Vagina (tissue), 2 donors: ENCODE data around the gene RABGAP1L. TPM values are rescaled to one million over a fixed set of nuclear protein-coding genes. Genes with fewer than 3 reads are reported as not detected.
A peak's percentile ranks its signal among the peaks of the same experiment; 100 is the strongest.
"Not testable (repeated sequence)": the region's sequence is repeated elsewhere in the genome, so short reads cannot be mapped to it uniquely, and the experiment has no call there.

Source experiments
- DNase-seq, 2 donors: peaks; one replicate each; pipeline ENCODE4 v3.0.0-alpha.2; 2017; ENCODE audit errors: extremely low spot score in 2 of 2
- H3K27ac ChIP-seq: fragments of 200-600 bp; sonication (generic); one replicate; pipeline ENCODE4 v1.5.1; 2019
- H3K27me3 ChIP-seq: fragments of 200-600 bp; sonication (generic); one replicate; pipeline ENCODE4 v1.5.1; 2019
- H3K36me3 ChIP-seq, 2 donors: fragments of 200-600 bp; sonication (generic); one replicate each; pipeline ENCODE4 v1.5.1; 2017 to 2019
- H3K4me1 ChIP-seq: fragments of 200-600 bp; sonication (generic); one replicate; pipeline ENCODE4 v1.5.1; 2019
- H3K4me3 ChIP-seq, 2 donors: fragments of 200-600 bp; sonication (generic); 1 replicate in 1 of 2; 2 replicates in 1 of 2; pipeline ENCODE4 v1.5.1; 2016 to 2019
- H3K9me3 ChIP-seq: fragments of 200-600 bp; sonication (generic); one replicate; pipeline ENCODE4 v1.5.1; 2019
- CTCF ChIP-seq, 3 experiments: fragments of 450-650 bp in 2 of 3; fragments of 200-600 bp in 1 of 3; sonication (generic) in 1 of 3; IDR thresholded peaks; one replicate each; pipeline ENCODE4 v1.5.1; 2017 to 2019; ENCODE audit warnings: antibody characterized with exemption in 3 of 3, mild to moderate bottlenecking in 2 of 3, moderate library complexity in 2 of 3
- POLR2A ChIP-seq, 2 donors: fragments of 450-650 bp; IDR thresholded peaks; one replicate each; pipeline ENCODE4 v1.6.1; 2017; ENCODE audit warnings: antibody characterized with exemption in 2 of 2, mild to moderate bottlenecking in 2 of 2, moderate library complexity in 2 of 2
- POLR2AphosphoS5 ChIP-seq, 2 donors: sonication (generic); formaldehyde crosslinking; IDR thresholded peaks; one replicate each; pipeline ENCODE4 v1.9.0; 2017; ENCODE audit warnings: antibody characterized with exemption in 2 of 2, mild to moderate bottlenecking in 2 of 2, low read depth in 1 of 2; ENCODE audit not compliant: insufficient read depth in 1 of 2
- intact Hi-C: fragments of 100-400 bp; cut with DNase I; formaldehyde crosslinking; loops from one replicate; pipeline ENCODE4 v1.15.1; 2023
- total RNA-seq: library from RNA; depleted of rRNA; stranded (reverse); fragments of >200 nt; gene quantifications from one replicate; pipeline ENCODE4 v1.2.3, GENCODE V29; 2016

The RABGAP1L gene
- total RNA-seq, 1 donor from 2014 or later, result 40.0 TPM

GRCh38 chr1:175023043-175023921, 864.0 kb downstream of the RABGAP1L start, which contains the start of gene MRPS14:
Gene MRPS14, minus strand, starts transcription at chr1:175023425. Its CDS starts 17 bp downstream, at chr1:175023408.
- TF ChIP-seq POLR2AphosphoS5 (IDR thresholded peaks at IDR 0.05; ENCODE audit: insufficient read depth in 1 of 2, low read depth in 1 of 2), result peak; percentile 95
- TF ChIP-seq POLR2A (IDR thresholded peaks at IDR 0.05), result peak; percentile 18 to 48
- TF ChIP-seq CTCF (IDR thresholded peaks at IDR 0.05), result no peak
- Histone ChIP-seq H3K9me3 (no peaks in the 10 kb centered on the region), H3K4me1 (peaks cover 18% of the 10 kb centered on the region), H3K27me3 (no peaks in the 10 kb centered on the region), H3K36me3 (peaks cover 0 to 1% of the 10 kb centered on the region in 2 donors), H3K27ac (peak within 1 kb of the TSS; percentile 89), H3K4me3 (peak within 1 kb of the TSS; percentile 64 to 82)
- peak in 1 of 2 donors; percentile 98 for DNase-seq
- intact Hi-C loops, result no loop called here

GRCh38 chr1:175023922-175024242, 864.6 kb downstream of the RABGAP1L start:
- peak overlapping the region; percentile 64 to 82 for H3K4me3 ChIP-seq
- H3K27me3 ChIP-seq, H3K36me3 ChIP-seq, DNase-seq, H3K9me3 ChIP-seq, intact Hi-C loops: not testable (repeated sequence)
- H3K4me1 ChIP-seq, result peaks cover 18% of the 10 kb centered on the region
- peak overlapping the region; percentile 89 for H3K27ac ChIP-seq

GRCh38 chr1:175024773-175025172, 865.5 kb downstream of the RABGAP1L start:
- Histone ChIP-seq H3K36me3 (no peaks in the 10 kb centered on the region), H3K27ac (no peak overlapping the region), H3K27me3 (no peaks in the 10 kb centered on the region), H3K4me1 (peaks cover 18% of the 10 kb centered on the region), H3K4me3 (no peak overlapping the region), H3K9me3 (no peaks in the 10 kb centered on the region)
- intact Hi-C loops, result no loop called here
- DNase-seq, result no peak
- TF ChIP-seq CTCF (IDR thresholded peaks at IDR 0.05) (no peak), POLR2A (IDR thresholded peaks at IDR 0.05) (no peak), POLR2AphosphoS5 (IDR thresholded peaks at IDR 0.05; ENCODE audit: insufficient read depth in 1 of 2, low read depth in 1 of 2) (no peak)

- no peak for TF ChIP-seq CTCF (IDR thresholded peaks at IDR 0.05)
- no peak overlapping the region for H3K27ac ChIP-seq
- DNase-seq, result no peak
- no peak overlapping the region for H3K4me3 ChIP-seq
- no peaks in the 10 kb centered on the region for H3K36me3 ChIP-seq
- intact Hi-C loops, result loop anchor here (10.0 kb wide), 2 partner anchors 81 to 281 kb away; no protein-coding TSS in a partner anchor
- H3K27me3 ChIP-seq, result no peaks in the 10 kb centered on the region
- no peaks in the 10 kb centered on the region for H3K9me3 ChIP-seq
- H3K4me1 ChIP-seq, result no peaks in the 10 kb centered on the region
Measured at GRCh38 chr1:175033953-175034352, 874.6 kb downstream of the RABGAP1L start.

GRCh38 chr1:175034775-175035174, 875.5 kb downstream of the RABGAP1L start:
- Histone ChIP-seq H3K27me3 (no peaks in the 10 kb centered on the region), H3K4me3 (no peak overlapping the region), H3K9me3 (no peaks in the 10 kb centered on the region), H3K4me1 (no peaks in the 10 kb centered on the region), H3K27ac (no peak overlapping the region), H3K36me3 (no peaks in the 10 kb centered on the region)
- intact Hi-C loops, result loop anchor here (10.0 kb wide), 2 partner anchors 80 to 280 kb away; no protein-coding TSS in a partner anchor
- no peak for DNase-seq
- no peak for TF ChIP-seq POLR2A (IDR thresholded peaks at IDR 0.05)
- TF ChIP-seq CTCF (IDR thresholded peaks at IDR 0.05), result no peak
- no peak for TF ChIP-seq POLR2AphosphoS5 (IDR thresholded peaks at IDR 0.05; ENCODE audit: insufficient read depth in 1 of 2, low read depth in 1 of 2)
